Glomerular endothelial cell (primary cell): Measurements from ENCODE around the gene CCDC71. TPM values are rescaled to one million over a fixed set of nuclear protein-coding genes. Genes with fewer than 3 reads are reported as not detected.

Source experiments
- DNase-seq: peaks from one replicate; pipeline ENCODE4 v3.0.0-alpha.2; 2011; ENCODE audit warnings: low read depth, low spot score; ENCODE audit errors: extremely low read depth
- total RNA-seq: library from RNA; depleted of rRNA; stranded (reverse); fragments of >200 nt; gene quantifications from 2 replicates; pipeline ENCODE4 v1.2.3, GENCODE V29; 2015

CCDC71 gene
- total RNA-seq, 1 donor from 2014 or later, result 40.8 TPM

DNA sequence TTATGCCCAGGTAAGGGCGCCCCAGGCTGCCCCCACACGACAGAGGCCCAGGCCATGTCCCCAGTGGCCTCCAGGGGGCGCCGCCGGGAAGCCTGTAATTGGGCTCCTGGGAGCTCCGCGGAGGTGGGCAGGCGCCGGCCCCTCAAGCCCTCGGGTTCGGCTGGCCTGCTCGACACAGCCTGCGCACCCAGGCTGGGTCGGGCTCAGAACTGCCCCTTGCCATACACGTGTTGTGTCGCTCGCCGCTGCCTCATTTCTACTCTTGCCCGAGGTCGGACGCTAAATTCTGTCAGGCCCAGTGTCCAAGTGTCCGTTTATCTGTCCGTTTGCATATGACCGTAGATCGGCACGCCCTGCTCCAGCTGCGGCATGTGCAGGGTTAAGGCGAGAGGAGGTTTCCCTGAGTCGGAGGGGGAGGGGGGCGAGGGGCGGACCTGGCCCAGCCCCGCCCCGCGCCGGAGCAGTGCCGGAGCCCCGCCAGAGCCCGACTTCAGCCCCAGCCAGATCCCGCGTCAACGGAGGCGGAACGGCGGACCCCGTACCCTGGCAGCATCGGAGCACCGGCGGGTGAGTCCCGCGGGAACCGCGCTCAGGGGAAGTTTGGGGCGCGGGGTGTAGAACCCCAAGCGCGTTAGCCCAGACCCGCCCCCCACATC, 5.1 kb upstream of the CCDC71 start, which contains the start of gene KLHDC8B:
Gene KLHDC8B (plus strand): TSS at position 480 of the 656 bp plus-strand sequence. CDS start 1,172 bp downstream, outside the sequence.
- peak; percentile 33 for DNase-seq

DNA sequence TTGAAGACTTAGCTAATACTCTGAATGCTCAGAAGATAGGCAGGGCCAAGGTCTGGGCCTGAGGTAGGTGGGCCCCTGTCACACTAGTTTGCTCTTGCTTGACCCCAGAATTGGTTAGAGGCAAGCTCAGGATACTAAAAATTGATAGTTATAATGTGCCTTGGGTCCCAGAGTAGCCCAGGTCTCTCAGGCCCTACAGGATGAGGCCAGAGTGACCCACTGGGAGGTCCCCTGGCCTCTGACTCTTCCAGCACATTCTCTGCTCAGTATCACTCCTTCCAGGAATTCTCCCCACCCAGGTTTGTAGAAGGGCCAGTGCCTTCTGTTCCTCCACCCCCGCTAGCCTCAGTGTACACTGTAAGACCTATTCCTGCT, 4.6 kb upstream of the CCDC71 start:
- no peak for DNase-seq

DNA sequence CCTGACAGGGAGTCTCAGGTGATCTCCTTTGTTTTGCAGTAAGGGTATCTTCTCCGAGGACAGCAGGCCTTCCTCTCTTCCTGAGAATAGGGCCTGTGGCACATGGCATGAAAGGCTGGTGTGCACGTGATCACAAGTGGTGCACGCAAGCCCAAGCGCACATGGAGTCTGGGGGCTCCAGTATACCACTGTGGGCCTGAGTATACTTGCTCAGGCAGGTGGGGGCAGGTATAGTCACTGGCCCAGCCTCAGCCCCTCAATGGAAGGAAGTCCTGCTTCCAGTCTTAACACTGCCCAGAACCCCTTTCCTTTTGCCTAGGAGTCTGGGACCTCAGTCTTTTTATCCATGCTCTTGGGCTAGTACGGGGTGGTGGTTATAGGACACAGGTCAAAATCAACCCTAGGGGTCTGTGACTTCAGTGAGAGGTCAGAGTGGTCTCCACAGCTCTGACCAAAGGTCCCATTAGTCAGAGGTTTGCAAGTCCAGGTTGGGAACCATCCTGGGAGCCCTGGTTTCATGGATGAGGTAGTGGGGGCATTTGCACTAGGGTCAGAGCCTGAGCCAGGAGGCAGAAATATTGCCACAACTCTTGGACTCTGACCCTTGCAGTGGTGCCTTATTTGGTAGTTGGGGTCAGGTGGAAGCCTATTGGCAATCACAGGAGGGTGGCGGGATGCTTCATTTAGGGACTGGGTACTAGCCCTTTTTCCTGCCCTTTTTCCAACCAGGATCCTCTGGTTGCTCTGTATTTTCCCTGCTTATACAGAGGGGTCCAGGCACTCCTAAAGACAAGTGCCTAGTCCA, 823 bp upstream of the CCDC71 start:
- DNase-seq, result no peak

DNA sequence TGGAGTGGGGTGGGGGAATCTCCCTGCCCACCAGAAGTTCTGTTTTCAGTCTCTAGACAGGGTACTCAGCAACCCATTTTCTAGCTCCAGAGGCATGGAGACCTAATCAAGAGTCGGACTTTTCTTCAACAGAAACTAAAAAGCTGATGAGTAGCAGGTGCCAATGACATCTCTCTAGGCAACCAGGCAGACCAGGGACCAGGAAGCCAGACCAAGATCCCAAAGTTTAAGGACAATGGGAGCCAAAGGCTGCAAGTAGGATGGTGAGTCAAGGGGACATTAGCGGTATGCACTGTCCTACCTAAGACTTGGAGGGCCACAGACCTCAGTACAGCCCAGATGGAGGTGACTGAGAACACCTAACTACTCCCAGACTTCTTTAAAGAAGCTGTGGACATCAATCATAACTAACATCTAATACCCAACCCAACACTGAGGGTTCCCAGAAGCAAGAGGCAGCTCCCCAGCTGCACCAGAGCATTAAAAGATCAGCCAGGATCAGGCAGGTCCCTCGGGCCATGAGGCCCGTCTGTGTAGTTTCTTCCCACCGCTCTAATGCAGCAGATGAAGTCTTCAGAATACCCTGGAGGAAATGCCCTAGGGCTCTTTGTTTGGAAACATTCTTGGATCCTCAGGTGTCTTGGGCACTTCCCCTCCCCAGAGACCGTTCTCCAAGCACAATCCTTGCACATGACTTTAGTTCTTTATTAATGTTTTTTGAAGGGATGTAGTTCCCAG, 979 bp downstream of the CCDC71 start:
- no peak for DNase-seq

DNA sequence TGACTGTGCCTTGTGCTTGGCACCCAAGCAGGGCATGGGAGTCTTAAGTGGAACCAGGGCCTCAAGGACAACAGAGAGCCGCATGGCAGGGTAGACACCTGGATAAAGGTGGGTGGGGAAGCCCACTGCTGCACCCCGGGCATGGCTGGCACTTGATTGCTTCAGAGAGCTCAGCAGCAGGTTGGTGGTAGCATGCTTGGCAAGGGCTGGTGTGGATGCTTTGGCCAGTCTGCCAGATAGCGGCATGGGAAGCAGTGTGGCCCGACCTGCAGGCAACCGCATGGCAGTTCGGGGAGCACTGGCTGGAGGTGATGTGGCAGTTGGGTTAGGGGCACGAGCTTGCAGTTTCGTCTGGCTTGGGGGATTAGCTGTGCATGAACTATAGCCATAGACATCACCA, 2.5 kb downstream of the CCDC71 start:
- no peak for DNase-seq

DNA sequence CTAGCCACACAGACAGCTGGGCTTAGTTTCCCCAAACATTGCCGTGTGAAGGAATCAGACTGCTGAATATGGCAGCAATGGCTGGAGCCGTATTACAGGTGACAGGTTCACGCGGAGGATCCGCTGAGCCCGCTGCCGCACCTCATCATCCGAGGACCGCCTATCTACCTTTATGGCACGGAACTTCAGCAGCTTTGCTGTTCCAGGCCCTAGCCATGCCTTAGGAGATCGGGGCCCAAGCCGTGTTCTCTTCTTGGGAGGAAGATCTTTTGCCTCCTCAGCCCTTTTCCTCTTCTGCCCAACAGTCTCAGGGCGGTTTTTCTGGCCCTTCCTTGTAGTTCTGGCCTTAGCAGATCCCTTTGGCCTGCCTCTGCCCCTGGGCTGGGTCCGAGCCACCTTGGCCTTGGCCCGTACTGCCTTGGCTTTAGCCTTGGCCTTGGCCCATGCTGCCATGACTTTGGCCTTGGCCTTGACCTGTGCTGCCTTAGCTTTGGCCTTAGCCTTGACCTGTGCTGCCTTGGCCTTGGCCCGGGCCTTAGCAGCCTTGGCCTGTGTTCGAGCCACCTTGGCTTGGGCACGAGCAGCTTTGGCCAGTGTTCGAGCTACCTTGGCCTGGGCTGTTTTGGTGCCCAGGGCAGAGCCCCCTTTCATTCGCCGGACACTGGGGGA, 3.2 kb downstream of the CCDC71 start:
- no peak for DNase-seq

DNA sequence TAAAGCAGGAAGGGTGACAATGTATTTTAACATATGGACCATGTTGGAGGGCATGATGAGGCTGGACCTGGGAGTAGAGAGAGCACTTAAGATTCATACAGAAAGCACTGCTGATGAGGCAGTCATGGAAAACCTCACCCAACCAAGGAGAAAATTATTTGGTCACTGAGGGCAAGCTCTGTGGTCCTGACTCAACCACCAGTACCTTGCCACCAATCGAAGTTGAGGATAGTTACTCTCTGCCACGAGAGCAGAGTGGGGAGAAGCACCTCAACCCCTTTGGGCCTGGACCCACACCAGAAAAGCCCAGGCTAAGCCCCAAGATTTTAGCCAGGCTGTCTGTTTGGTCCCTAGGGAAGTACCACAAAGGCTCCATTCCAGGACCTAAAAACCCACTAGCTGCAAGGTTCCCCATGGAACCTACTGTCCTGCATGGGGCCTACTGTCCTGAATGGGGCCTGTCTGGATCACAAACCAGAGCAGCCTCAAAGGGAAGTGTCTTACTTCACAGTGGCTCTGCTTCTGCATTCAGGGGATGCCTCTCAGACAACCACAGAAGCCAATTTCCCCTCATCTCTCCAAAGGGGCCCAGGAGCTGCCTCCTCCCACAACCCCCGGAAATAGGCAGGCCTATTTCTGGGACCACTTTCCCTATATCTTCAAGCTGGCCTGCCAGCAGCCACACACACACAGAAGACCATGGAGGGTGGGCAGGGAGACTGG, 4.2 kb downstream of the CCDC71 start:
- DNase-seq, result no peak

DNA sequence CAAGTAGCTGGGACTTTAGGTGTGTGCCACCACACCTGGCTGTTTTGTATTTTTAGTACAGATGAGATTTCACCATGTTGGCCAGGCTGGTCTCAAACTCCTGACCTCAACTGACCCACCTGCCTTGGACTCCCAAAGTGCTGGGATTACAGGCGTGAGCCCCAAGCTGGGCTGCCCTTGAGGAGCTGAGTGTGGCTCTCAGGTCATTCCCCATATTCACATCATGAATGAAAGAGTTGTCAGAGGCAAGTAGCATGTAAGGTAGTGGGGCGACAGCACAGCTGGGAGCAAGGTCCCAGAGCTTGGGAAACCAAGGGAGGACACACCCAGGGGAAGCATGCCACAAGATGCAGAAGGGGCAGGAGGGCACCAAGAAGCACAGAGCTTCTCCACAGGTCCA, 4.9 kb downstream of the CCDC71 start:
- no peak for DNase-seq

DNA sequence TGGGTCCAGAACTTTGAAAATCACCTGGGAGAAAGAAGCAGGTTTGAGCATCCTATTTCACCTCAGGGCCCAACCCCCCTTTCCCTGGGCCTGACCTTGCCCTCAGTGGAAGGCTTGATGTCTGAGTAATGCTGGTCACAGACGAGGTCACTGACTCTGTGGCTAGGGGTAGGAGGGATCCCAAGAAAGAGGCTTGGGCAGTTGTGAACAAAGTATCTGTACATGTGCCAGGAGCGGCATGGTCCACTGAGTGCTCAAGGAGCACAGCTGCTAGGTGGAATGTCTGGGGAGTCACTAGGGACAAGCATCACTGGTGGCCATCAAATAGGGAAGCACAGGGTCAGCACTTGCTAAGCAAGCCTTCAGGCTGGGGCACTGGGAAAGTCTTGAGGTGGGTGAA, 7.3 kb downstream of the CCDC71 start:
- no peak for DNase-seq

DNA sequence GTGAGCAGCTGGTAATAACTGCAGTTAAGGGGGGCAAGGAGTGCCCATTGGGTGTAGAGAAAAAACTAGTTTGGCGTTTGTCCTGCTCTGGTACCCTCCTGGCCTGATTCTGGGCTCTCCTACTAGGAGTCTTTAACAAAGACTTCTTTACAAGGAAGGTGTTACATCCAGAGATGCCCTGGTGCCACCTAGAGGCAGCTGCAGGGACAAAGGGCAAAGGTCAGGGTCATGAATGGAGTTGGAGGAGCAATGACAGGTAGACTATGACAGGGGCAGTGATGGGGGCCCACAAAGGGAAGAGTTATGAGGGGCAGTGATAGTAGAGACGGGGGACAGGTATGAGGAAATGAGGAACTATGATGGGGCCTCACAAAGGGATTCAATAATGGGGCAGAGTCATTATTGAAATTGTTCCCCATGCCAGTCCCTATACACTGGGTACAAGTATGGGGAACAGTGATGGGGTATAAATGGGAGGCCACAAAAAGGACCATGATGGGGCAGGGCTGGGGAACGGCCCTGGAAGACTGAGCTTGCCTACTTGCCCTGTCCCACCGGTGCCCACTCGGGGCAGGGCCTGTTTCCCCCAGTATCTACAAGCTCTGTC, 7.9 kb downstream of the CCDC71 start:
- no peak for DNase-seq

DNA sequence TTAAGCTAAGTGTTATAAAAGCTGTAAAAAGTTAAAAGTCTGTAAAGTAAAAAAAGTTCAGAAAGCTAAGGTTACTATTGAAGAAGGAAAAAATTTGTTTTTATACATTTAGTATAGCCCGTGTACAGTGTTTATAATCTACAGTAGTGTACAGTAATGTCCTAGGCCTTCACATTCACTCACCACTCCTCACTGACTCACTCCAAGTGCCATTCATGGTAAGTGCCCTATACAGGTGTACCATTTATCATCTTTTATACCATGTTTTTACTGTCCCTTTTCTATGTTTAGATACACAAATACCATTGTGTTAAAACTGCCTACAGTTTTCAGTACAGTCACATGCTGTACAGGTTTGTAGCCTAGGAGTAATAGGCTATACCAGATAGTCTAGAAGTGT, 8.8 kb downstream of the CCDC71 start:
- no peak for DNase-seq

DNA sequence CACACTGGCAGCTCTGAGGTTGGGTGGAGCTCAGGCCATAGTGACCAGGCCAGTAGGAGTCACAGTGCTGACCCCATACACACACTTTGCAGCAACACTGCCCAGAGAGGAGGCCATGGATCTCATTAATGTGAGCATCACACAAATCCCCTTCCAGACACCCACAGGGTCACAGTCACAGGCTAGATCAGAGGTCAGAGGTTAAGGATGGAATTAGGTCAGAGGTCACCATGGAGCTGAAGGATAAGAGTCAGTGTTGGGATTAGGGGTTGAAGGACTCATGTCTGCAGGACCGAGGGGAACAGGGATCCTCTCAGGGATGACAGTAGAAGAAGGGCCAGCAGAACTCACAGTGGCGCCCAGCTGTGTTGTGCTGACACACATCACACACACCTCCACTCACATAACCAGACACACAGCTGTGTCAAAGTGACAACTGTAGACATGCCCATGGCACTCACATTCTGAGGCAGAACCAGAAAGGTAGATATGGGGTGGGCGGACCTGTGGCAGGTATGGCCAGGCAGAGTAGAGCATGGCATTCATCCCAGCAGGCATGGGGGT, 12.7 kb downstream of the CCDC71 start:
- no peak for DNase-seq

DNA sequence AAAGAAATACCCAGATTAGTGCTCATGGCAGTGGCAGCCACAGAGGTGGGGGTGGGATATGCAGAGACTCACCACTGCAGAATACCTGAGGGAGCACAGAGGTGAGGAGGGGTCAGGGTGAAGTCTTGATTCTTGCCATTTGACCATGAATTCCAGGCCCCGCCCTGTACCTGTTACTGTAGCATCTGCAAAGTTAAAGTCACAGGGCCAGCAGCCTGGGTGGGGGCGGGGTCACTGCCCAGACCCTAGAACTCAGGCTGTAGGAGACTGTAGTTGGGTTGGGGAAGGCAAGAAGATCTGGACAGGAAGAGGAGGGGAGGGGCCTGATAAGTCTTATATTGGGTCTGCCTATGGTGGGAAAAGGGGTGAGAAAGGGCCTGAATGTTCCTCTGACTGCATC, 14.5 kb downstream of the CCDC71 start:
- DNase-seq, result no peak

DNA sequence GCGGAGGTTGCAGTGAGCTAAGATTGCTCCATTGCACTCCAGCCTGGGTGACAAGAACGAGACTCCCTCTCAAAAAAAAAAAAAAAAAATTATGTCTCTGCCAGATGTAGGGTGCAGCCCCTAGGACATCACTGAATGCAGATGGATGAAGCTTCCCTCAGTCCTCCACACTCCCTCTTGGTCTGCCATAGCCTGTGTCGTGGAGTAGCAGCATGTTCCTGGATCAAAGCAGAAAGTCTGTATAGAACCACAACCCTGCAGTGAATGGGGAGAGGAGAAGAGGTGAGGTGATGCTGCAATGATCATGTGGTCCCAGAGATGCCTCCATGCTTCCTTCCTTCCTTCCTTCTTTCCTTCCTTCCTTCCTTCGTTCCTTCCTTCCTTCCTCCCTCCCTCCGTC, 18.0 kb downstream of the CCDC71 start:
- no peak for DNase-seq

DNA sequence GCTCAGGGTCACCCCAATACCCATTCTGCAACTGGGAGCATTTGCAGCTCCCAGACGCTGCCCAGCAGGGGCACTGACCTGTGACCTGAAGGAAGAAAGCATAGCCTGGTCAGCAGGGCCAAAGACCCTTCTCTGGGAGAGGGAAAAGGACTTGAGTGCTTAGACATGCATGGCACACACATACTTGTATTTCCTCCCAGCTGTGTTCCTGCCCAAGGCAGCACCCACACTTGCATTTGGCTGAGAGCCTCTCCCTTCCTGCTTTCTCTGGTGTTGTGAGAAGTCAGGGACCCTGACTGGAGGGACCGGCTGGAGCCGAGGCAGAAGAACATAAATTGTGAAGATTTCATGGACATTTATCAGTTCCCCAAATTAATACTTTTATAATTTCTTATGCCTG, 26.1 kb downstream of the CCDC71 start:
- DNase-seq, result no peak

DNA sequence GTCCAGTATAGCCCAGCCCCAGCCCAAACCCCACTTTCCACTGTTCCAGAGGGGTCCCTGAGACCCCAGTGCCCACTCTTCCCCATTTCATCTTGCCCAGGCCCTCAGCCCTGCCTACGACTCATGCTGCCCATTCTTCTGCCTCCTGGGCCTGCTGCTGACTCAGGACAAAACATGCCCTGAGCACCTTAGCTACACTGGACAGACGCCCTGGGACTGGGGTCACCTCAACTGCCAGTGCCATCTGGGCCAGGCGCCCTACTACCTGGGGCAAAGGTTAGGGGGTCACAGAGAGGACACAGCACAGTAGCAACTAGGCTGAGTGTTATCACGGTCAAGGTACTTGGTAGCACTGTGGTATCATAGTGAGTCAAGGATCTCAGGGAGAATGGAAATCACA, 30.6 kb downstream of the CCDC71 start:
- DNase-seq, result no peak

DNA sequence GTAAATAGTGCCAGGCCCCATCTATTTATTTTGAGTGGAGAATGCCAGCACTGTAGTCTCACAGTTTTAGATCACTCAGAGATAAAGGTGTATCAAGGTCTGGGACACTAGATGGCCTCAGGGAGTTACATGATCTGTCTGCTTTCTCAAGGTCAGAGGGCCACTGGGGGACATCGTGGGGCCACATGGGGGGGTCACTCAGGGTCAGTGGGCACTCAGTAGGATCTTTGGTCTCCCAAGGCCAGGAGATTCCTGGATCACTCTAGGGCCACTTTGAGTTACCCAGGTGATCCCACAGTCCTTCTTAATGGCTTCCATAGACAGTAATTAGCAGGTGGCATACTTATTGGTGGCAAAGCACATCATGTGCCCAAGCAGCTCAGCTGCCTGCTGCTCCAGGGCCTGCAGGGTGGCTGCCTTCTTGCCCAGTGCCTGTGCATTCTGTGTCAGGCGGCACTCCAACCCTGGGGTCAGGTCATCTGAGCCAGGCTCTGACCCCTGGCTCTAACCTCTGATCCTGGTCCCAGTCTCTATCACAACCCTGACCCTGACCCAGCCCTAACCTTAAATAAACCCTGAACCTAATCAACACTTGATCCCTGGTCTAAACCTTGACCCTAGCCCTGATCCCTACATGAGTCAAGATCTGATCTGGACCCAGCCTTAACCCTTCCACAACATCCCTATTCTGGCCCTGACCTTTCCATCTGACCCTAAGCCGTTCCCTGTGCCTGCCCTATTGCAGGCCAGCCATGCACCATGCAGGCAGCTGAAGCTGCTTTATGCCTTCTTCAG, 31.5 kb downstream of the CCDC71 start:
- no peak for DNase-seq

DNA sequence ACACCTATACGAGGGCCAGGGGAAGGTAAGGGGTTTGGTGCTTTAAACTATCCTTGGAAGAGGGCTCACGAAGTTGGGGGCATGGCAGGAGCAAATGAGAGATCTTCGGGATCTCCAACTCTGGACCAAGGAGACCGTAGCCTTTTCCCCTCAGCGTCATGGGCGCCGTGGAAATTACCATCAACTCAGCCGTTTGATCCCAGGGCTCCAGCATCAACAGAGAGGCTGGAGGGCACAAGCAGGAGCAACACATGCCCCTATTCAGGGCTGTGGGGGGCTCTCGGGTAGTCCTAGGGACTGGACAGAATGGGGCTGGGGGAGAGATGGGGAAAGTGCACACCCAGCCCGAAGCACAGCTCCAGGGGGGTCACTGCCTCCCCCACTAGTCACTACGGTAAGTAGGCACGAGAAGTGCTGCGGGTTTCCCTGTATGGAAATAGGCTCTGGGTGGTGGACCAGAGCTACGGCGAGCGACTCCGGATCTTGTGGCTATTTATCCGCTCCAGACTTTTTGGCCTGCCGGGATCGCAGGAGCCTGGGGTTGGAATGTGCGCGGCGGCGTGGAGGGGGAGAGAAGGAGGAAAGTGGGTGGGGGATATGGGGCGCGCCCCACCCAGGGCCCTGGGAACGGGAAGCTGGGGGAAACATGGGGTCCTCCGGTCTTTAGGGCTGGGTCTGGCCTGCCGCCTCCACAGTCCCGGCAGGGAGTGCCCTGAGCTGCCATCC, 32.7 kb downstream of the CCDC71 start:
- DNase-seq, result no peak
